Activated CD4-positive, CD25-positive, alpha-beta regulatory T cell treated with anti-CD3 and anti-CD28 coated beads, Interleukin-2, amount 50 U/mL, for 24 hours (primary cell): Measurements from ENCODE around the gene CYP11A1.
"Not testable (repeated sequence)": the region's sequence is repeated elsewhere in the genome, so short reads cannot be mapped to it uniquely, and the experiment has no call there.

Experiments
- ATAC-seq, 2 donors: fragments of 150-1000 bp; cut with Tn5 transposase; one replicate each; pipeline ENCODE4 v1.10.0; 2021; ENCODE audit warnings: mild to moderate bottlenecking in 1 of 2, moderate library complexity in 1 of 2

CYP11A1 gene

DNA sequence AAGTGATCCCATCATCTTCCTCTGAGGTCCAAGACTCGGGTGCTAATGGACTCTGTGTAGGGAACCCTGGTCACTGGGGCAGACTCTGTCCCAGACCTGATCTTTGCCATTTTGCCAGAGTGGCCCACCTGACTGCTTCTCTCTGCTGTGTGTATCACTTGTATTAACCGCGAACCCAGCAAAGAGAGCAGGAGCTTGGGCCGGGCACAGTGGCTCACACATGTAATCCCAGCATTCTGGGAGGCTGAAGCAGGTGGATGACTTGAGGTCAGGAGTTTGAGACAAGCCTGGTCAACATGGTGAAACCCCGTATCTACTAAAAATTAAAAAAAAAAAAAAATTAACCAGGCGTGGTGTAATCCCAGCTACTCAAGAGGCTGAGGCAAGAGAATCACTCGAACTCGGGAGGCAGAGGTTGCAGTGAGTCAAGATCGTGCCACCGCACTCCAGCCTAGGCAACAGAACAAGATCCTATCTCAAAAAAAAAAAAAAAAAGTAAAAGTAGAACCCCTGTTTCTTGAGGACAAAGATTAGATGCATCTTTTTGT is 32.9 kb upstream of the CYP11A1 start:
- ATAC-seq = peak in 1 of 2 donors; percentile 0

DNA sequence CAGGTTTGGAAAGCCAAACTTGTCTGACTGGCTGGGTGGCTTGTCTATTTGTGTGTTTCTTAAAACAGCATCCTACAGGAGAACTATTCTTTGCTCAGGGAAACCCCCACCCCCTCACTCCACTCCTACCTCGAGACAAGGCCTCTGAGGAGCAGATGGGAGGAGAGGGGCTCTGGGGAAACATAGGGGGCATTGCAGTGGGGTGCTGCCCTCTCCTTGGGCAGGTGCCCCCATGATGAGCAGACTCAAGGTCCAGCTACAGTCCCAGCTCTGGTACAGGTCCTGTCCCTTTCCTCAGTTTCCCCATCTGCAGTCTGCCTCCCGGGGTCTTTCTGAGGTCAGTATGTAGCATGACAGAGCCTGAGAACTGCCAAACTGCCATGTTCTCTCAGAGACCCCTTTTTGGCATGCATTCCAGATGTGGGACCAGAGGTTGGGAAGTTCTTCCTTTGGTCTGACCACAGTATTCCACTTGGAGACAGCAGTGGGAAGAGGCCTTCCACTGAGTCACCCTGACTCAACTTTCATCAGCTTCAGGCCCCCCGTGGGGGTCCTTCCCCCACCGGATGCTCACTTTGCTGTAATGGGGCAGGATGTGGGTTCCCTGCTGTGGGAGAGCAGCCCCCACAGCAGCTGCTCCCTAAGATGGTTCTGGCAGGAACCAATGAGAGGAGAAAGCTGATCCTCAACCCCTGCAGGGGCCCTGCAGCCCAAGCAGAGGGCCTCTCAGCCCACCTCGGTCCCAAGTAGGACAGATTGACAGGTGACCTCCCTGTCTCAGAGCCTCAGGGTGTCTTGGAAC is 32.3 kb upstream of the CYP11A1 start:
- ATAC-seq = no peak

DNA sequence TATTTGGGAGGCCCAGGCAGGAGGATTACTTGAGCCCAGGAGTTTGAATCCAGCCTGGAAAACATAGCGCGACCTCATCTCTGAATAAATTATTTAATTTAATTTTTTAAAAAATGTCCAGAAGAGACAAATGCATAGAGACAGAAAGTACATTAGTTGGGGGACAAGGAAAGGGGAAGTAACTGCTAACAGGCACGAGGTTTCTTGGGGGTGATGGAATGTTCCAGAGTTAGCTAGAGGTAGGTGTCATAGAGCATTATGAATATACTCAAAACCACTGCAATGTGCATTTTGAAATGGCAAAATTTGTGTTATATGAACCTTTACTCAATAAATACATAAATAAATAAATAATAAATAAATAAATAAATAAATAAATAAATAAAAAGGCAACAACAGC is 31.7 kb upstream of the CYP11A1 start:
- no peak for ATAC-seq

DNA sequence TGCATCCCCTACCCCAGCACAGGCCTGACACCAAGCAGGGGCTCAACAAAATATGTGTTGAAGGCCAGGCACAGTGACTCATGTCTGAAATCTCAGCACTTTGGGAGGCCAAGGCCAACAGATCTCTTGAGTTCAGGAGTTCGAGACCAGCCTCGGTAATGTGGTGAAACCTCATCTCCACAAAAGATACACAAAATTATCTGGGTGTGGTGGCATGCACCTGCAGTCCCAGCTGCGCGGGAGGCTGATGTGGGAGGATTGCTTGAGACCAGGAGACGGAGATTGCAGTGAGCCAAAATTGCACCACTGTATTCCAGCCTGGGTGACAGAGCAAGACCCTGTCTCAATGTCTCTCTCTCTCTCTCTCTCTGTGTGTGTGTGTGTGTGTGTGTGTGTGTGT is 30.7 kb upstream of the CYP11A1 start:
- no peak for ATAC-seq

DNA sequence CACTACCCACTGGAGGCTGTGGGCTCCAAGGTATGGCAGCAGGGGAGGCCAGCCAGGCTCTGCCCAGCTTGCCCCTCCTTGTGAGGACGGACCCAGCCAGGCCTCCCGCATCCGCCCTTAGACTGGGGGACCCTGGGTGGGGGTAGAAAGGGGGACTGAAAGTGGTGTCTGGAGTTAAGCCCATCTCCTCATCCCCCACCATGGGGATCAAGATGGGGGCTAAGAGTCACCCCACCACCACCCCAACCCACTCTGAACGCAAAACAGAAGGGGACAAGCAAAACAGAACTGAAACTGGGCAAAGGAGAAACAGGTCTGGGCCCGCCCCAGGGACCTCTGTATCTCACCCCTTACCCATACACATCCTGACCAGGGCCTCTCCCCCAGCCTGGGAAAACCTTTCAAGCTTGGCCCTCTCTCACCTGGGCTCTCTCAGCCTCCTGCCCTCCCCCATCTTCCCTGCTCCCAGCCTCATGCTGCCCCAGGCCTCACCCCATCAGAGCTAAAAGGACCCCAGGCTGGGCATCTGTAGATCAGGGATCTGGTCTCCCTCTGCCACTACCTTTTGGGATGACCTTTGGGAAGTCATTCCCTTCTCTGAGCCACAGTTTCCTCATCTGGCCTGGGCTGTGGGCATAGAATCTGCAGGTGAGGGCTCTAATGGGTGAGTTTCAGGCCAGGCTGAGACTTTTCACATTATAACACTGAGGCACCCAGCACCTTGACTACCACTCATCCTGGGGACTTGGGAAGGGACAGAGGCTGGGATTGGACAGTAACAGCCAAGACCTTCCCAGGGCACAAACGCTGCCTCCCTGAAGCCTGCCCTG is 30.0 kb upstream of the CYP11A1 start:
- ATAC-seq = no peak

DNA sequence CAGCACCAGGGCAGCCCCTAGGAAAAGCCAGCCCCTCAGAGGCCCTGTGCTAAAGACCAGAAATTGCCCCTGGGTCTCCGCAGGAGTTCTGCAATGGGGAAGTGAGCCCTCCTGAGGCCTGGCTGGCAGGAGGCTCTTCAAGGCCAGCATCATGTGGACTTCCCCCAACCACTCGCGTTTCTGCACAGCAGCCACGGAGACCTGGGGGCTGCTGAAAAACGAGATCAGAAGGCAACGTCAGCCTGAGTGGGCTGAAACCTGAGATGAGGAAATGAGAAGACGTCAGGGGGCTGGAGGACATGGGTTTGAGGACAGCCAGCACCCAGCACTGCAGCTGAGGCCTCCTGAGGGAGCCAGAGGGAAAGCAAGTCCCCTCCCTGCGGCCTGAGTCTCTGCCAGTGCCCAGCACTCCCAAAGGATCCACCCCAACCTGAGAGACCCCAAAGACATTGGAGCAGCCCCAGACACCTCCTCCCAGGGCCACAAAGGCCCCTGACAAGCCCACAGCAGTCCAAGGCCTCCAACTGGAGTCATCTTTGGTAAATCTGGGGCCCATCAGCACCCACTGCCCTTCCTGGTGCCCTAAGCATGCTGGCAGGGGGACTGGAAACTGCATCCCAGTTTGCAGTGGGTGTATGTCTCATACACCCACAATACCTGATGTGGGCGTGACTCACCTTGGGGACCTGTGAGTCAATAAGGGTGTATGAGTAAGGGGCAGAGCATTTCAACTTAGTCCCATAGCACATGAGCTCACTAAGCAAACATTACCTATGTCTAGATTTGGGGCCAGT is 29.2 kb upstream of the CYP11A1 start:
- ATAC-seq = peak; percentile 69 to 71

DNA sequence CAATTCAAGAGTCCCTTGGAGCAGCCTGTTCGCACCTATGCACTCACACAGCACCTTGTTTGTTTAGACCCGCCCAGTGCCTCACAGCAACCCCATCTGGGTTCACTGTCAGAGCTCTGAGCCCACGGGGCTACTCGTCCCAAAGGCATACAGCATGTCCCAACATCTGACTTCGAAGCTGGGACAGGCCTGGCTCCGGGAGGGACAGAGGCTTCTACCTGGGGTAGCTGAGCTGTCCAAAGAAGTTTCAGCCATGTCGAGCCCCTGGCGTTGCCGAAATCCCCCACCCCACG is 28.6 kb upstream of the CYP11A1 start:
- no peak for ATAC-seq

DNA sequence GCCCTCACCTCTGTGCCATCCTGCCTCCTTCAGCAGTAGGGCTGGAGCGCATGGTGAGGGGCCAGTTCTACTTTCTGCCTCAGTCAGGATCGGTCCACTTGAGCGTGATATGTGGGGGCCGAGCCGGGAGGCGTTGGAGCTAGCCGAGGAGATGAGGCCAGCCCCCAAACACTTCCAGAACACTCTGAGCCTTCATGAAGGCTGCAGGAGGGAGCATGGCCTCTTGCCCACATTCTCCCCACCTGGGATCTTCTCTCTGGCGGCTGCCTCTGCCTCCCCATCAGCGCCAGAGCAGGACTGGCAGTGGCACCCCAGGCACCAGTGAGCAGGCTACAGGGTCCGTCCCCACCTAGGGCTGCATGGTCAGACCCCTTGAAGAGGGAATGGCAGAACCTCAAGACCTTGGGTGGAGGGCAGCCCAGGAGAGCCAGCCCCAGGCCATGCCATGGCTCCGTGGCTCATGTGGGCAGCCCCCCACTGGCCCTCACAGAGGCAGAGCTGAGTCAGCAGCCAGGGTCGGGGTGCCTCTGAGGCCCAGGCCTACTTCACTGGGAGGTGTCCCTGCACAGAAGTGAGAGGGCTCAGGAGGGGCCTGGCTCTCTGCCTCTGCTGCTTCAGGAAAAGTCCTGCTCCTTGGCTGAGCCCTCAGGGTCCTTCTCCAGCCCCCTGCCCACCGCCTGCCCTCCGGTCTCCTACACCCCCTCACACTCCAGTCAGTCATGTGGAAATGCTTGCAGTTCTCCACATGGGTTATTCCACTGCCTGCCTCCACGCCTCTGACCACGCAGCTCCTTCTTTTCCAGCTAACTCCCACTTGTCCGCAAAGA is 28.1 kb upstream of the CYP11A1 start:
- no peak for ATAC-seq

DNA sequence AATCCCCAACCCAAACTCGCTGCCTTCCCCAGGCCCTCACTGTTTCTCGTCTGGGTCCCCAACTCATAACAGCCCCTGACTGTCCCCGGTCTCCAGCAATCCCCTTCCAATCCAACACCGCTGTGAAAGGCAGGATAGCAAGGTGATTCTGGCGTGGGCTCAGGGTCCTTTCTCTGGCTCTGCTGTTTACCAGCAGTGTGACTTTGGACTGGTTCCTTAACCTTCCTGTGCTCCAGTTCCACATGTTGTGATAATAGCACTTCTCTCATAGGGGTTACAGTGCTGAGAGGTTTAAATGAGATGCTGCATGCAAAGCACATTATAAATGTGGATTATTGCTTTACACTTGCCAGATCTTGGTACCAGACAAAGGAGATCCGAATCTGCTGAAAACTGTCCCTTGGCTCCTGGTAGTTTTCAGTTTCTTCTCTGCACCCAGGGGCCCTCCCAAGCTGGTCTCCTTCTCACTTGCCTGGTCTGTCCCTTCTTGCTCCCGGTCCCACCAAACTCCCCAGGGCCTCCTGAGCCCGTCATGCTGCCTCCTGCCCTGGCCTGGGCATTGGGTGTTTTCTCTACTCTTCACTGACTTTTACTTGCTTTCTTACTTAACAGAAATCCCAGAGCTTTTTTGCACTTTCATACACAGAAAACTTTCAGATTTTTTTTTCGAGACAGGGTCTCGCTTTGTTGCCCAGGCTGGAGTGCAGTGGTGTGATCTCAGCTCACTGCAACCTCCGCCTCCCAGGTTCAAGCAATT is 26.8 kb upstream of the CYP11A1 start:
- ATAC-seq = no peak

DNA sequence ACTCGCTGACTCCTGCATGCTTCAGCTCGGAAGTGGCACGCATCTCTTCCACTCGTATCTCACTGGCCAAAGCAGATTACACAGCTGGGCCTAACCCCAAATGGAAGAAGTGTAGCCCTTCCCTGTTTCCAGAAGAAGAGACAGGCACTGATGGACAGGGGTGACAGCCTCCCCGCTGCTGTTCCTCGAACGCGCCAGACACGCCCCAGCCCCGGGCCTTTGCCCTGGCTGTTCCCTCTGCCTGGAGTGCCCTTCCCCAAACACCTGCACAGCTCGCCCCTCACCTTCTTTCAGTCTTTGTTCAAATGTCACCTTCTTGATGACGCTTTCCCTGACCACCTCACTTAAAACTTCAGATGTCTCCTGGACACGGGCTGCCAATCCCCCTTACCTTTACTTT is 26.0 kb upstream of the CYP11A1 start:
- ATAC-seq = no peak

DNA sequence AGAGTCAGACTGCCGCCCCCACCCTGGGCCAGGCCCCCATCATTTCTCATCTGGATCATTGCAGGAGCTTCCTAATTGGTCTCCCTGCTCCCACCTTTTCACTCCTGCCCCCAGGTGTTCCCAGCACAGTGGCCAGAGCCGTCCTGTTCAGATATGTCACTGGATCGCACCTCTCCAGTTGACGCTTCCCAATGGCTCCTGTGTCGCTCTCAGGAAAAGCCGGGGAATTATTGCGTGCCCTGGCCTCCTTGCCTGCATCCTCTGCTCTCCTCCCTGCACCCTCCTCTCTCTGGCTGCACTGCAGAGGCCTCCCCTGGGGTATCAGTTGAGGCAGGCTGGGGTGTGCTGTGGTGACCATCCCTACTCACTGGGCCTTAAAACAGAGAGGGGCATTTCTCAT is 25.5 kb upstream of the CYP11A1 start:
- no peak for ATAC-seq

DNA sequence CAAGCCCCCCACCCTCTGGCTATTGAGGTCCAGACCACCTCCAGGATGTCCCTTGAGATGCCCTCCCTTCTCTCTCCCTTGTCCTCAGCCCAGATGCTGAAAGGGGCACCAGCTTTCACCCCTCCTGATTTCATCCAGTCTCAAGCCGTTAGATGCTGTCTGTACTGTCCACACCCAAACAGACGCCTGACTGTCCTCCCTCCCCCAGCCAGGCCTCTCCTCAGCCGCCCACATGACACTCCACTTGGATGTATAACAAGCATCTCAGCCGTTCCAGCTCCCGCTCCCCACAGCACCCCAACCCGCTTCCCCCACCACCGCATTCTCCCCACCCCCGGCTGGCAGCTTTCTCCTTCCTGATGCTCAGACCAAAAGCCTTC is 25.0 kb upstream of the CYP11A1 start:
- no peak for ATAC-seq

DNA sequence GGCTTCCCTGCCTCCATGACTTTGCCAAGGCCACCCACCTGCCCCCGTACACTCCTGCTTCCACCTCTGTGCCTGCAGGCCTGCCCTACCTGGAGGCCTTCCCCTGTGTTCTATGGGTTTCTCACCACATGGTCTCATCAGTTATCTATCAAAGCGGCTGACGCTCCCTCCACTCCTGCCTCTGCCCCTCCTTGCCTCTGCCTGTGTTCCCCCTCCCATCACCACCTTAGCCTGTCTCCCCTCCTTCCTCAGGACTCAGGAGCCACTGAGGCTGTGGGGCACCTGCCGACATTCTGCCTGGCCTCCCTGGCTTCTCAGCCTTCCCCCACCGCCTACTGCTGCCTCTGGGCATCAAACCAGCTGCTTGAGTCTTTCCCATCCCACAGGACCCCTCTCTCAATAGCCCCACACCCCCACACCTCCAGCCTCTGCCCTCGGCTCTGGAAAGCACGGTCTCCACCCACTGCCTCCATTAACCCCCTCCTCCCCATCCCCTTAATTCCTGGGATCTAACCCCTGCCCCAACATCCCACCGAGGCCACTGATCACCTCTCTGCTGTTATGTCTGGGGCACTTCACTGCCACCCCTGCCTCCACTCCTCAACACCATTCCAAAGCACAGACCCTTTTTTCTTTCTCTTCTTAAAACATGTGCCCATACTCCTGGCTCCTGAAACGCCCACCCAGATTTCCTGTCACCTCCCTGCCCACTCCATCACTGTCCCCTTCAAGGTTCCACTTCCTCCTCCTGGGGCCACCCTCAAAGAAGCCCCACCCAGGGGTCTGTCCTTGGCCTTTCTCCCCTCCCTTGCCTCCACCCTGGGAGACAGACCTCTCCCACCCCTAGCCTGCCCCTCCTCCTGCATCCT is 24.4 kb upstream of the CYP11A1 start:
- no peak for ATAC-seq

DNA sequence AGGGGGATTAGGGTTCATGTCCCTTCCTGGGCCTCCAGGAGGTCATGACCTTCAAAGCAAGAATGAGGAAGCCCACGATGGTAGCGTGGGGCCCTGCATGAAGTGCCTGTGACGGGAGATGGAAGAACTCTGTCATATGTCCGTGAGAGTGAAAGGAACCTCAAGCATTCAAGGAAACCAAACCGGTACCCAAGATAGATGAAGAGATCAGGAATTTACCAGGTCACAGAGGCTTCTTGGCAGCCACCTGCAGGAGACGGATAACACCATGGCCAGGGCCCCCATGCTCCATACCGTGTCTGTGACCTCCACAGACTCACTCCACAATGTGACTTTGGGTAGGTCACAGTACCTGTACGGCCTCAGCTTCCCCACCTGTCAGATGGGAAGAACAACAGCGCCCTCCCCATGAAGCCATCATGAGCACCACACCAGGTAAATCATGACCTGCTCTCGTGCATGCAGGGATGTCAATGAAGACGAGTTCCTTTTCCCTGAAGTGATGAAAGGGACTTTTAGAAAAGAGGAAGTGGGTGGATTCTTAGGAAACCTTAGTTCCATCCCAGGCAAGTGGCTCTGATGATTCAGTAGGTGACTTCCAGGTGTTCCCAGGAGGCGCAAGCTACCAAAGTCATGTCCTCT is 23.3 kb upstream of the CYP11A1 start:
- ATAC-seq = peak in 1 of 2 donors; percentile 9

DNA sequence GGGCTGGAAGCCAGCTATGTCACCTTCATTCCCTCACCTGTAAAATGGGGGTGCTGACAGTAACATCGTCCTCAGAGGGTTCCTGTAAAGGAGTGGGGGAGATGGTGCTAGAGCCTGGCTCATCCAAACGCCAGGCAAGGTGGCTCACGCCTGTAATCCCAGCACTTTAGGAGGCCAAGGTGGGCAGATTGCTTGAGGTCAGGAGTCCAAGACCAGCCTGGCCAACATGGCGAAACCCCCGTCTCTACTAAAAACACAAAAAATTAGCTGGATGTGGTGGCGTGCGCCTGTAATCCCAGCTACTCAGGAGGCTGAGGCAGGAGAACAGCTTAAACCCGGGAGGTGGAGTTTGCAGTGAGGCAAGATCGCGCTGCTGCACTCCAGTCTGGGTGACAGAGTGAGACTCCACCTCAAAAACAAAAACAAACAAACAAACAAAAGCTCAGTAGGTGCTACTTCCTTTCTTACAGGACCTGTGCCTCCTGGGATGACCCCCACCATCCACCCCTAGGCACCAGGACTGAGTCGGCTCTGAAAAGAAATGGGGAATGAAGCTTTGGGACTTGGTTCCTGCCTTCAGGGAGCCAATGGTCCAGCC is 22.7 kb upstream of the CYP11A1 start:
- ATAC-seq = not testable (repeated sequence)

DNA sequence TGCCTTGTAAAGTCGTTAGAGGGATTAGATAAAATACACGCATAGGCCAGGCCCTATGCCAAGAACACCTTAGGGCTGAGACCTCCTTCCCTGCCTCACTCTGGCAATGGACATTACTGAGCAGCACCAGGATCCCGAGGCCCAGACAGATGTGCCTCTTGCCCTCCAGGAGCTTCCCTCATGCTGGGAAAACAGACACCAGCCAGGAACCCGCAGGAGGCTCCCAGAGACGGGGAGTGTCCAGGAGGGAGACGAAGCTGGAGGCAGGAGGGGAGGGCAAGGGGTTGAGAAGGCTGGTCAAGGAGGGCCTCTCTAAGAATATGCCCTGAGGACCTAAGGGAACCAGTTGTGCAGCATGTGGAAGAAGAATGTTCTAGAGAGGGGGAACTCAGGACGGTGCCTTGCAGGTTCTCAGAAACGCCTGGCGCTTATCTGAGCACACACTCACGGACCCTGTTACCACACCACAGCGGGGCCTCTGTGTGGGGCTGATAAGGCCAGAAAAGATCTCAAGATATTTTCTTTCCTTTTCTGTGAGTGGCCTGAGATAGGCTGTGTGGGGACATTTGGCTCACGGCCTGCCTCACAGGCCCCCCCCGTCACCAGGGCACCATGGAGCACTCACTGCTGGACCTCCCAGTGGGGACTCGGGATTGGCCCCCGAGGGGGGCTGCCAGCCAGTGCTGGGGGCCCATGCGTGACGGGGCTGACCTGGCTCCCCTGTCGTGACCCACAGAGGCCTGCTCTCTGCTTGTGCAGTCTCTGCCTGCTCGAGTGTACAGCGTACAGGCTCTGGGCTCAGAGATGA is 22.0 kb upstream of the CYP11A1 start:
- ATAC-seq = no peak

DNA sequence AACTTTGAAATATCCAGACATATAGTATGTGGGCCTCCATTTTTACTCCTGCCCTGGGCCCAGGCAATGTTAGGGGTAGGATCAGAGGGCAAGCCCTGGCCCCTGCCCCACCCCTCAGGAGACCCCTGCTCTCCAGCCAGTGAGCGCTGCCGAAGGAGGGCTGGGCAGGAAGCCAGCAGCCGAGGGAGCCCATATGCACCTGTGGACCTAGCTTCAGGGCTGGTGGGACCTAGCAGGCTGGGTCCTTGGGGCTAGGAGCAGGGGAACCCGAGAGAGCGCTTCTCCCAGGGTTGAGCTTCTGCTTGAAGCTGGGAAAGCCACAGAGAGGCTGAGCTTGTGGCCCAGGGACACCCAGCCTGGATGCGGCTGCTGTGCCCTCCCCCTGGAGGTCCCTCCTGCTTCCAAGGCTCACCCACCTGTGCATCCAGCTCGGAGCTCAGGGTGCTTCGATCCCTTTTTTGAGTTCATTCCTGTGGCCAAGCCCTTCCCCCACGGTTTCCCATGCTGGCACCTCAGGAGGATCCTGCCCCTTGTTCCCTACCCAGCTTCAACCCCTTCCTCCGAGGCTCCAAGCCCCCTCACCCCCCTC is 21.0 kb upstream of the CYP11A1 start:
- ATAC-seq = no peak
